Smooth muscle cell of bladder (primary cell): Measurements from ENCODE around the gene OR52E2. TPM values are rescaled to one million over a fixed set of nuclear protein-coding genes. Genes with fewer than 3 reads are reported as not detected.

ENCODE experiments used
- total RNA-seq: library from RNA; depleted of rRNA; stranded (reverse); fragments of >200 nt; gene quantifications from 2 replicates; pipeline ENCODE4 v1.2.3, GENCODE V29; 2014

OR52E2 gene
- not detected in 2 replicates for total RNA-seq

GRCh38 chr11:5059391-5059790 lies at the start of gene OR52E2:
TSS of gene OR52E2 (minus strand) at chr11:5059627. CDS start at chr11:5059627, 0 bp downstream.

GRCh38 chr11:5069272-5069671 lies 9.8 kb upstream of the OR52E2 start, which contains the start of gene OR52E1:
TSS of gene OR52E1 (plus strand) at chr11:5069572.

GRCh38 chr11:5046226-5046625 lies 13.2 kb downstream of the OR52E2 start, which contains the start of gene OR52J3:
TSS of gene OR52J3 (plus strand) at chr11:5046526. CDS start at chr11:5046526, 0 bp downstream.

Other genes starting within 250 kb of the OR52E2 start
- not detected in 2 replicates for gene OR51F2, start 238.3 kb downstream of the OR52E2 start, total RNA-seq
- not detected in 2 replicates for gene OR51S1, start 210.4 kb downstream of the OR52E2 start, total RNA-seq
- not detected in 2 replicates for gene OR51T1, start 177.7 kb downstream of the OR52E2 start, total RNA-seq
- gene OR51A7, start 155.8 kb downstream of the OR52E2 start, total RNA-seq: not detected in 2 replicates
- gene OR51G2, start 140.3 kb downstream of the OR52E2 start, total RNA-seq: not detected in 2 replicates
- not detected in 2 replicates for gene OR51G1, start 135.3 kb downstream of the OR52E2 start, total RNA-seq
- not detected in 2 replicates for gene OR51A4, start 112.0 kb downstream of the OR52E2 start, total RNA-seq
- not detected in 2 replicates for gene OR51A2, start 103.9 kb downstream of the OR52E2 start, total RNA-seq
- gene OR51L1, start 64.8 kb downstream of the OR52E2 start, total RNA-seq: under 0.01 TPM in 1 of 2 replicates, not detected in the other
- gene OR52J3, start 13.1 kb downstream of the OR52E2 start, total RNA-seq: not detected in 2 replicates
- not detected in 2 replicates for gene OR52E1, start 9.9 kb upstream of the OR52E2 start, total RNA-seq
- not detected in 2 replicates for gene OR52A5, start 78.7 kb upstream of the OR52E2 start, total RNA-seq
- gene OR52A1, start 95.1 kb upstream of the OR52E2 start, total RNA-seq: not detected in 2 replicates
- gene OR51V1, start 141.1 kb upstream of the OR52E2 start, total RNA-seq: not detected in 2 replicates
- gene HBB, start 167.4 kb upstream of the OR52E2 start, total RNA-seq: not detected in 2 replicates
- gene HBD, start 174.9 kb upstream of the OR52E2 start, total RNA-seq: not detected in 2 replicates
- not detected in 2 replicates for gene HBG1, start 190.2 kb upstream of the OR52E2 start, total RNA-seq
- not detected in 2 replicates for gene HBG2, start 195.2 kb upstream of the OR52E2 start, total RNA-seq
- gene HBE1, start 210.3 kb upstream of the OR52E2 start, total RNA-seq: 0.14 TPM in 1 of 2 replicates, not detected in the other
- gene OR51B4, start 242.3 kb upstream of the OR52E2 start, total RNA-seq: not detected in 2 replicates